GM21737 (cell line): ENCODE data around the gene ASXL2.
"Not testable (repeated sequence)": the region's sequence is repeated elsewhere in the genome, so short reads cannot be mapped to it uniquely, and the experiment has no call there.

Source experiments
- ATAC-seq: cut with Tn5 transposase; IDR thresholded peaks from one replicate; pipeline ENCODE4 v1.9.1; 2021; ENCODE audit warnings: mild to moderate bottlenecking, moderate library complexity; ENCODE audit not compliant: unreplicated experiment

ASXL2 gene

GRCh38 chr2:25878361-25879132, at the start of gene ASXL2:
ASXL2 (minus strand) TSS chr2:25878487; CDS start chr2:25878222, 265 bp downstream.
- ATAC-seq, result peak; percentile 92

- ATAC-seq, result no peak
These were observed 48.9 kb upstream of the ASXL2 start for GRCh38 chr2:25926984-25927756.

GRCh38 chr2:25922501-25922900, 44.2 kb upstream of the ASXL2 start:
- no peak for ATAC-seq

GRCh38 chr2:25920786-25921415, 42.6 kb upstream of the ASXL2 start:
- no peak for ATAC-seq

GRCh38 chr2:25920336-25920735, 42.0 kb upstream of the ASXL2 start:
- no peak for ATAC-seq

- ATAC-seq, result no peak
These were observed 39.5 kb upstream of the ASXL2 start for GRCh38 chr2:25917832-25918231.

GRCh38 chr2:25917411-25917810, 39.1 kb upstream of the ASXL2 start:
- not testable (repeated sequence) for ATAC-seq

GRCh38 chr2:25915944-25916772, 37.9 kb upstream of the ASXL2 start:
- not testable (repeated sequence) for ATAC-seq

GRCh38 chr2:25915411-25915810, 37.1 kb upstream of the ASXL2 start:
- ATAC-seq, result not testable (repeated sequence)

GRCh38 chr2:25913696-25913973, 35.3 kb upstream of the ASXL2 start:
- not testable (repeated sequence) for ATAC-seq

- no peak for ATAC-seq
These were observed 34.8 kb upstream of the ASXL2 start for GRCh38 chr2:25912851-25913695.

- not testable (repeated sequence) for ATAC-seq
These were observed 31.3 kb upstream of the ASXL2 start for GRCh38 chr2:25909574-25909973.

- ATAC-seq, result no peak
These were observed 26.8 kb upstream of the ASXL2 start for GRCh38 chr2:25905126-25905525.

GRCh38 chr2:25903216-25903776, 25.0 kb upstream of the ASXL2 start:
- ATAC-seq, result no peak

- ATAC-seq, result no peak
These were observed 21.2 kb upstream of the ASXL2 start for GRCh38 chr2:25899404-25899970.

- ATAC-seq, result no peak
These were observed 19.2 kb upstream of the ASXL2 start for GRCh38 chr2:25897506-25897905.

GRCh38 chr2:25896308-25896707, 18.0 kb upstream of the ASXL2 start:
- not testable (repeated sequence) for ATAC-seq

GRCh38 chr2:25895610-25896009, 17.3 kb upstream of the ASXL2 start:
- ATAC-seq, result no peak

- no peak for ATAC-seq
These were observed 16.7 kb upstream of the ASXL2 start for GRCh38 chr2:25895018-25895417.
